Right atrium auricular region (tissue), 2 donors: ENCODE data around the gene DNAH8. TPM values are rescaled to one million over a fixed set of nuclear protein-coding genes. Genes with fewer than 3 reads are reported as not detected.

Source experiments
- DNase-seq: peaks from one replicate; pipeline ENCODE4 v3.0.0-alpha.2; 2019; ENCODE audit warnings: low spot score
- H3K27ac ChIP-seq, 2 donors: fragments of 200-600 bp; sonication (generic); 1 replicate in 1 of 2; 2 replicates in 1 of 2; pipeline ENCODE4 v1.5.1; 2016 to 2019
- H3K27me3 ChIP-seq, 2 donors: fragments of 200-600 bp; sonication (generic); one replicate each; pipeline versions ENCODE4 v1.5.1 to v1.6.0; 2017 to 2019
- H3K36me3 ChIP-seq: fragments of 200-600 bp; sonication (generic); one replicate; pipeline ENCODE4 v1.5.1; 2016
- H3K4me1 ChIP-seq, 2 donors: fragments of 200-600 bp; sonication (generic); one replicate each; pipeline versions ENCODE4 v1.5.1 to v1.6.0; 2017 to 2019
- H3K4me3 ChIP-seq, 2 donors: fragments of 200-600 bp; sonication (generic); 1 replicate in 1 of 2; 2 replicates in 1 of 2; pipeline ENCODE4 v1.5.1; 2017 to 2019; ENCODE audit warnings: mild to moderate bottlenecking in 1 of 2, moderate library complexity in 1 of 2
- H3K9me3 ChIP-seq, 2 donors: fragments of 200-600 bp; sonication (generic); one replicate each; pipeline ENCODE4 v1.5.1; 2019
- total RNA-seq, 2 donors: library from RNA; depleted of rRNA; stranded (reverse); fragments of >200 nt; gene quantifications; one replicate each; pipeline ENCODE4 v1.1.0, GENCODE V29; 2016
- TF ChIP-seq, protein P1 (sequence below), 2 donors: fragments of 200-600 bp; sonication (generic); IDR thresholded peaks; one replicate each; pipeline ENCODE4 v1.5.1; 2019; ENCODE audit warnings: antibody characterized with exemption in 2 of 2

The DNAH8 gene
- total RNA-seq, 2 donors from 2014 or later: 0.04 TPM; not detected in 1

DNA sequence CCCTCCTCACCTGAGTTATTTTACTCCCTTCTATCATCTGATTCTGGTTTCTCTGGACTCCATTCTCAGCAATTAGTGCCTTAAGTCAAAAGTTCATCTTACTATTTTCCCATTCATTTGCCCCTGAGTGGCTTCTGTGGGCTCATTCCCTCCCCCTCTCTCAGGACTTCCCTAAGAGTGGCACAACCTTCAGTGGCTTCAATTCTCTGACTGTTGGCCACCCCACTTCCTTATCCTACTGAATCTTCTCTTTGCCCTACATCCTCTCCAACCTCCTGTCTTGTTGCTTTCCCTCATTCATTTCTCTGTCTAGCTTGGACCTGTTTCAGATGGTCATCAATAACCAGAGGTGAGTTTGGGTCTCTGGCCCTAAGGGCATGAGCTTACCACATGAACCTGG lies 272.4 kb downstream of the DNAH8 start:
- H3K27ac ChIP-seq: no peak overlapping the region
- H3K9me3 ChIP-seq: no peaks in the 10 kb centered on the region
- TF ChIP-seq, protein P1, sequence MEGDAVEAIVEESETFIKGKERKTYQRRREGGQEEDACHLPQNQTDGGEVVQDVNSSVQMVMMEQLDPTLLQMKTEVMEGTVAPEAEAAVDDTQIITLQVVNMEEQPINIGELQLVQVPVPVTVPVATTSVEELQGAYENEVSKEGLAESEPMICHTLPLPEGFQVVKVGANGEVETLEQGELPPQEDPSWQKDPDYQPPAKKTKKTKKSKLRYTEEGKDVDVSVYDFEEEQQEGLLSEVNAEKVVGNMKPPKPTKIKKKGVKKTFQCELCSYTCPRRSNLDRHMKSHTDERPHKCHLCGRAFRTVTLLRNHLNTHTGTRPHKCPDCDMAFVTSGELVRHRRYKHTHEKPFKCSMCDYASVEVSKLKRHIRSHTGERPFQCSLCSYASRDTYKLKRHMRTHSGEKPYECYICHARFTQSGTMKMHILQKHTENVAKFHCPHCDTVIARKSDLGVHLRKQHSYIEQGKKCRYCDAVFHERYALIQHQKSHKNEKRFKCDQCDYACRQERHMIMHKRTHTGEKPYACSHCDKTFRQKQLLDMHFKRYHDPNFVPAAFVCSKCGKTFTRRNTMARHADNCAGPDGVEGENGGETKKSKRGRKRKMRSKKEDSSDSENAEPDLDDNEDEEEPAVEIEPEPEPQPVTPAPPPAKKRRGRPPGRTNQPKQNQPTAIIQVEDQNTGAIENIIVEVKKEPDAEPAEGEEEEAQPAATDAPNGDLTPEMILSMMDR (IDR thresholded peaks at IDR 0.05): no peak
- DNase-seq: no peak
- no peaks in the 10 kb centered on the region for H3K4me1 ChIP-seq
- H3K36me3 ChIP-seq: no peaks in the 10 kb centered on the region
- no peak overlapping the region for H3K4me3 ChIP-seq
- H3K27me3 ChIP-seq: no peaks in the 10 kb centered on the region

GRCh38 chr6:38988736-38989449 lies 273.8 kb downstream of the DNAH8 start:
- H3K27me3 ChIP-seq: no peaks in the 10 kb centered on the region
- no peak overlapping the region for H3K4me3 ChIP-seq
- H3K36me3 ChIP-seq: no peaks in the 10 kb centered on the region
- no peak overlapping the region for H3K27ac ChIP-seq
- no peaks in the 10 kb centered on the region for H3K9me3 ChIP-seq
- DNase-seq: no peak
- TF ChIP-seq, protein P1 (IDR thresholded peaks at IDR 0.05): no peak
- H3K4me1 ChIP-seq: no peaks in the 10 kb centered on the region

- Histone ChIP-seq H3K27me3 (no peaks in the 10 kb centered on the region), H3K4me3 (no peak overlapping the region), H3K9me3 (no peaks in the 10 kb centered on the region), H3K36me3 (no peaks in the 10 kb centered on the region), H3K4me1 (no peaks in the 10 kb centered on the region), H3K27ac (no peak overlapping the region)
- no peak for DNase-seq
- TF ChIP-seq, protein P1 (IDR thresholded peaks at IDR 0.05): no peak
Observed at GRCh38 chr6:38990475-38990874, 275.4 kb downstream of the DNAH8 start.

- Histone ChIP-seq H3K27me3 (no peaks in the 10 kb centered on the region), H3K4me1 (peaks cover 0 to 12% of the 10 kb centered on the region in 2 donors), H3K9me3 (no peaks in the 10 kb centered on the region), H3K27ac (peak overlapping the region in 1 of 2 donors; percentile 56), H3K4me3 (no peak overlapping the region), H3K36me3 (no peaks in the 10 kb centered on the region)
- TF ChIP-seq, protein P1 (IDR thresholded peaks at IDR 0.05): no peak
- no peak for DNase-seq
Observed at GRCh38 chr6:38996676-38997075, 281.6 kb downstream of the DNAH8 start.

DNA sequence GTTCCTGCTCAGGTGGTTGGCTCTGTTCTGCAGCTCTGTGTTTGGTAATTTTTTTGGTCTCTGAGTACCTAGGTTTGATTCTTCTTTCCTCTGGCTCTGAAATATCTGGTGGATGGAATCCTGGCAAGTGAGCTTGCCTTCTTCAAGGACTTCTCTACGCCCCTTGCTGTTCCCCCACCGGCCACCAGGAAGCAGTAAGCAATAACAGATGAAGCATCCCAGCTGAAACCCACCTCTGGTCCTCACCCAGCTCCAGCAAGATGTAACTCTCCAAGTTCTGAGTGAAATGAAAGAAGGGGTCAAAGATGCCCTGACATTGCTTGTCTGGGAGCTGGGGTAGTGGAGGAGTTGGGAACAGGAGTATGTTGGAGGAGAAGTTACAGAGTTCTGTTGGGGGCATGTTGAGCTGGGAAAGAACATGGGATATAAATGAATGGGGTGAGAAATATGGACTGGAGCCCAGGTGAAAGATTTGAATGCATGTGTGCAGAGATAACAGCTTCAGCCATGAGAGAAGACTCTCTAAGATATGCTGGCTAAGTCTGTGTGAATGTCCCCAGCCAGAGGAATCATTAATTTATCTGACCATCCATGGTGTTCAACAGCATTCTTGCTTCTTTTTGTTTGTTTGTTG lies 282.1 kb downstream of the DNAH8 start:
- H3K27me3 ChIP-seq: no peaks in the 10 kb centered on the region
- H3K4me1 ChIP-seq: peaks cover 0 to 12% of the 10 kb centered on the region in 2 donors
- no peaks in the 10 kb centered on the region for H3K9me3 ChIP-seq
- peak overlapping the region in 1 of 2 donors; percentile 56 for H3K27ac ChIP-seq
- H3K36me3 ChIP-seq: no peaks in the 10 kb centered on the region
- H3K4me3 ChIP-seq: no peak overlapping the region
- TF ChIP-seq, protein P1 (IDR thresholded peaks at IDR 0.05): peak; percentile 39 to 70
- no peak for DNase-seq
